HepG2 (cell line): Measurements from ENCODE around the gene CYP19A1. TPM values are rescaled to one million over a fixed set of nuclear protein-coding genes. Genes with fewer than 3 reads are reported as not detected.

ENCODE experiments used
- ATAC-seq: fragments of 200-7000 bp; cut with Tn5 transposase; 3 replicates; pipeline ENCODE4 v1.9.1; 2020; ENCODE audit warnings: mild to moderate bottlenecking, moderate library complexity
- BruUV-seq: library from RNA; stranded (reverse); fragments of 400-500 nt; replicated peaks from 2 replicates; lab custom pipeline; 2021; lab: Mats Ljungman, UMichigan
- CTCF ChIA-PET: fragments of 300-600 bp; formaldehyde crosslinking; extraction: SDS; loops from one replicate; lab custom pipeline; 2021; ENCODE audit warnings: low total read pairs, inconsistent platforms, low intra/inter-chr PET ratio; lab: Yijun Ruan, JAX
- POLR2A ChIA-PET: fragments of 350-600 bp; sonication (Branson Sonifier 250); formaldehyde crosslinking; loops from one replicate; lab custom pipeline; 2020; ENCODE audit warnings: antibody characterized with exemption, inconsistent platforms; lab: Yijun Ruan, JAX
- DNase-seq: peaks from one replicate; pipeline ENCODE4 v3.0.0-alpha.2; 2015; ENCODE audit warnings: low spot score
- FAIRE-seq: peaks from 3 replicates; lab custom pipeline; 2011; peaks lifted over from hg19 to GRCh38; lab: Jason Lieb, UNC
- H2AFZ ChIP-seq: one replicate; pipeline ENCODE4 v1.6.1; 2011; ENCODE audit warnings: low read length, inconsistent platforms
- H3K27ac ChIP-seq: fragments of 300-600 bp; 3 replicates; pipeline ENCODE4 v1.8.0; 2011; ENCODE audit warnings: mixed run types, mild to moderate bottlenecking, mixed read lengths, low read length, inconsistent platforms; ENCODE audit not compliant: insufficient read depth; ENCODE audit errors: extremely low read length
- H3K27me3 ChIP-seq, 2 experiments: fragments of 200-600 bp in 1 of 2; 2 replicates in 1 of 2; 3 replicates in 1 of 2; pipeline versions ENCODE4 v1.6.0 to v1.8.0; 2011; ENCODE audit warnings: low read length in 2 of 2, mild to moderate bottlenecking in 2 of 2, moderate library complexity in 2 of 2, inconsistent platforms in 1 of 2; ENCODE audit not compliant: insufficient read depth in 2 of 2, control insufficient read depth in 1 of 2
- H3K36me3 ChIP-seq, 2 experiments: fragments of 200-600 bp in 1 of 2; replicated peaks in 1 of 2; 2 replicates in 1 of 2; 3 replicates in 1 of 2; pipeline versions ENCODE4 v1.5.1 to v1.8.0; 2011; ENCODE audit warnings: low read length in 2 of 2, inconsistent platforms in 1 of 2; ENCODE audit not compliant: insufficient read depth in 2 of 2, control insufficient read depth in 1 of 2
- H3K4me1 ChIP-seq: 2 replicates; pipeline ENCODE4 v1.5.1; 2012; ENCODE audit warnings: low read length, inconsistent platforms; ENCODE audit not compliant: insufficient read depth
- H3K4me2 ChIP-seq: 2 replicates; pipeline ENCODE4 v1.6.0; 2011; ENCODE audit warnings: low read depth, low read length, inconsistent platforms
- H3K4me3 ChIP-seq, 3 experiments: fragments of 200-600 bp in 1 of 3; sonication (generic), shearing (Covaris generic) in 1 of 3; replicated peaks in 1 of 3; 2 replicates each; pipeline ENCODE4 v1.5.1; 2011 to 2016; ENCODE audit warnings: low read length in 3 of 3, inconsistent platforms in 2 of 3, low read depth in 2 of 3, mild to moderate bottlenecking in 2 of 3, control low read depth in 1 of 3, mixed read lengths in 1 of 3; ENCODE audit not compliant: insufficient read depth in 1 of 3
- H3K79me2 ChIP-seq: one replicate; pipeline ENCODE4 v1.6.1; 2011; ENCODE audit warnings: low read length, inconsistent platforms; ENCODE audit not compliant: insufficient read depth
- H3K9ac ChIP-seq: 2 replicates; pipeline ENCODE4 v1.6.0; 2011; ENCODE audit warnings: mild to moderate bottlenecking, low read depth, low read length, inconsistent platforms; ENCODE audit not compliant: insufficient read depth
- H3K9me3 ChIP-seq: 2 replicates; pipeline ENCODE4 v1.5.1; 2012; ENCODE audit warnings: mild to moderate bottlenecking, low read length
- H4K20me1 ChIP-seq: 2 replicates; pipeline ENCODE4 v1.6.0; 2011; ENCODE audit warnings: inconsistent platforms, mild to moderate bottlenecking, low read length, moderate library complexity; ENCODE audit not compliant: insufficient read depth
- BCL3 ChIP-seq: sonication (generic); formaldehyde crosslinking; IDR thresholded peaks from 2 replicates; pipeline ENCODE4 v1.5.1; 2020; ENCODE audit warnings: mild to moderate bottlenecking, missing genetic modification reagents, moderate library complexity
- FOSL2 ChIP-seq: sonication (generic); formaldehyde crosslinking; IDR thresholded peaks from 2 replicates; pipeline ENCODE4 v1.4.0; 2020; ENCODE audit warnings: missing genetic modification reagents
- HBP1 ChIP-seq: IDR thresholded peaks from 2 replicates; pipeline ENCODE4 v1.6.1; 2016; ENCODE audit warnings: low read depth, control low read depth
- ISL2 ChIP-seq: sonication (generic); formaldehyde crosslinking; IDR thresholded peaks from 2 replicates; pipeline ENCODE4 v1.5.0; 2020; ENCODE audit warnings: missing genetic modification reagents
- JARID2 ChIP-seq: sonication (generic); formaldehyde crosslinking; IDR thresholded peaks from 2 replicates; pipeline ENCODE4 v1.8.1; 2023; ENCODE audit warnings: missing genetic modification reagents, inconsistent platforms; ENCODE audit not compliant: insufficient replicate concordance
- PHF8 ChIP-seq: sonication (generic); formaldehyde crosslinking; IDR thresholded peaks from 2 replicates; pipeline ENCODE4 v1.5.0; 2020; ENCODE audit warnings: missing genetic modification reagents
- SIN3A ChIP-seq: IDR thresholded peaks from 2 replicates; pipeline ENCODE4 v1.6.1; 2011; ENCODE audit warnings: low read depth, mild to moderate bottlenecking, control low read depth, low read length, borderline replicate concordance
- SMC3 ChIP-seq: IDR thresholded peaks from 2 replicates; pipeline ENCODE4 v1.6.1; 2011; ENCODE audit warnings: low read length, improper control_type of control experiment
- SP1 ChIP-seq, 2 experiments: fragments of 450-650 bp in 1 of 2; sonication (generic) in 1 of 2; formaldehyde crosslinking in 1 of 2; IDR thresholded peaks; 2 replicates each; pipeline versions ENCODE4 v1.4.0 to v1.6.1; 2016 to 2020; ENCODE audit warnings: missing genetic modification reagents in 1 of 2
- SRSF4 ChIP-seq: fragments of 200-400 bp; formaldehyde crosslinking; IDR thresholded peaks from one replicate; pipeline ENCODE4 v1.6.1; 2018; ENCODE audit warnings: mild to moderate bottlenecking, low read depth, low read length, moderate library complexity; ENCODE audit not compliant: poor library complexity, severe bottlenecking
- TBX3 ChIP-seq: fragments of 450-650 bp; IDR thresholded peaks from 2 replicates; pipeline ENCODE4 v1.6.1; 2017; ENCODE audit warnings: antibody characterized with exemption, mild to moderate bottlenecking, inconsistent platforms, borderline replicate concordance
- ZFP36L1 ChIP-seq: sonication (generic); formaldehyde crosslinking; IDR thresholded peaks from 2 replicates; pipeline ENCODE4 v1.8.0; 2022; ENCODE audit warnings: mild to moderate bottlenecking, missing genetic modification reagents, moderate library complexity
- ZNF737 ChIP-seq: sonication (generic); formaldehyde crosslinking; IDR thresholded peaks from 2 replicates; pipeline ENCODE4 v1.5.0; 2020; ENCODE audit warnings: missing genetic modification reagents, mild to moderate bottlenecking, borderline replicate concordance
- ZNF891 ChIP-seq: sonication (generic); formaldehyde crosslinking; IDR thresholded peaks from 2 replicates; pipeline ENCODE4 v1.5.0; 2020; ENCODE audit warnings: mild to moderate bottlenecking, missing genetic modification reagents
- ZSCAN22 ChIP-seq: sonication (generic); formaldehyde crosslinking; IDR thresholded peaks from 2 replicates; pipeline ENCODE4 v1.4.0; 2020; ENCODE audit warnings: mild to moderate bottlenecking, missing genetic modification reagents
- ZZZ3 ChIP-seq: sonication (generic); formaldehyde crosslinking; IDR thresholded peaks from 2 replicates; pipeline ENCODE4 v1.4.0; 2020; ENCODE audit warnings: missing genetic modification reagents, mild to moderate bottlenecking, borderline replicate concordance
- in situ Hi-C: cut with HindIII; loops from 2 replicates; pipeline ENCODE4 v1.10.0; 2017; ENCODE audit warnings: low pct_unique_long_range_greater_than_20kb; ENCODE audit not compliant: extremely low pct_ligation_motif_present
- intact Hi-C: fragments of 100-400 bp; cut with micrococcal nuclease; formaldehyde crosslinking; loops from one replicate; pipeline ENCODE4 v1.10.0; 2022; ENCODE audit not compliant: unreplicated experiment
- polyA plus RNA-seq, 8 experiments: library from polyadenylated mRNA; depleted of rRNA in 3 of 8; stranded (reverse) in 7 of 8; unstranded in 1 of 8; fragments of >200 nt; fragmentation: Illumina TruSeq in 4 of 8; extraction: Trizol in 4 of 8; gene quantifications; 2 replicates each; pipeline versions ENCODE4 v1.2.1 to v1.2.3, GENCODE V29; 2011 to 2016; ENCODE audit warnings: low read depth in 4 of 8, missing spikeins in 1 of 8, mixed read lengths in 1 of 8; ENCODE audit not compliant: insufficient read depth in 1 of 8
- total RNA-seq, 5 experiments: library from RNA; depleted of rRNA; stranded (reverse); fragments of >200 nt; fragmentation: Illumina TruSeq; extraction: Trizol; gene quantifications; 2 replicates each; pipeline ENCODE4 v1.2.3, GENCODE V29; 2016; ENCODE audit warnings: low read depth in 1 of 5
- TF ChIP-seq, protein P1 (sequence below): sonication (generic); formaldehyde crosslinking; IDR thresholded peaks from 2 replicates; pipeline ENCODE4 v1.8.1; 2023; ENCODE audit warnings: missing genetic modification reagents, mild to moderate bottlenecking, borderline replicate concordance
- TF ChIP-seq, protein P2 (sequence below): sonication (generic); formaldehyde crosslinking; IDR thresholded peaks from 2 replicates; pipeline ENCODE4 v1.5.0; 2020; ENCODE audit warnings: missing genetic modification reagents, mild to moderate bottlenecking, borderline replicate concordance
- TF ChIP-seq, protein P3 (sequence below): IDR thresholded peaks from 2 replicates; pipeline ENCODE4 v1.6.1; 2016; ENCODE audit warnings: control low read depth

CYP19A1 gene
- total and polyA plus RNA-seq, 2 of the 13 experiments (the other 11 are each of a cell fraction or from before 2014, with no cell fraction given): 10.9 to 23.0 TPM

DNA sequence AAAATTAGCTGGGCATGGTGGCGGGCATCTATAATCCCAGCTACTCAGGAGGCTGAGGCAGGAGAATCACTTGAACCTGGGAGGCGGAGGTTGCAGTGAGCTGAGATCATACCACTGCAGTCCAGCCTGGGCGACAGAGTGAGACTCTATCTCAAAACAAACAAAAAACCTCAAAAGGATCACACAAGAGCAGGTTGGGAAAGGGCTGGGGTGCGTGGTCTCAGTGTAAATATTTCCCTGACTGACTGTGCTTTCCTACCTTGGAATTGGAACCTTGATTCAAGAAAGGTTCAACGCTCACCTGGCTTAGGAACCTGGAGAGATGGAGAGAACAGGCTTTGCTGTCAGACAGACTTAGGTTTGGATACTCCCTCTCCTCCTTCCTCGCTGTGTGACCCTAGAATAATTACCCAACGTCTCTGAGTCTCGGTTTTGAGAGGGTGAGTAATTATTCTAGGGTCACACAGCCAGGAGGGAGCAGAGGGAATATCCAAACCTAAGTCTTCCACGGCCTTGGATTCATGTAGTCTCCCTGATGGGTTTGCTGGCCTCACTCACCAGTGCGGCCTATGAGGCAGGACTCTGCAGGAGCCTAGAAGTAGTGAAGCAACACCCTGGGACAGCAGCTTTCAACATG, 24.6 kb downstream of the CYP19A1 start (continued):
- no peak for TF ChIP-seq SRSF4

GRCh38 chr15:51313074-51313393, 25.4 kb downstream of the CYP19A1 start:
- Histone ChIP-seq H3K36me3 (peaks cover 0 to 4% of the 10 kb centered on the region in 2 experiments; a peak in 2 of 5 replicates), H4K20me1 (no peaks in the 10 kb centered on the region), H3K79me2 (peaks cover 4% of the 10 kb centered on the region), H2AFZ (no peak overlapping the region), H3K4me2 (peak overlapping the region; percentile 76), H3K9me3 (no peaks in the 10 kb centered on the region), H3K27ac (peak overlapping the region; percentile 91), H3K4me3 (peak overlapping the region in 1 of 3 experiments; percentile 50; a peak in 1 of 6 replicates), H3K27me3 (no peaks in the 10 kb centered on the region), H3K4me1 (peaks cover 88% of the 10 kb centered on the region), H3K9ac (peak overlapping the region; percentile 68)
- DNase-seq (peak; percentile 68), FAIRE-seq (no peak), ATAC-seq (no peak)
- intact Hi-C loops (loop anchor here (1.0 kb wide), 1 partner anchor 26 kb away; no protein-coding TSS in a partner anchor), in situ Hi-C loops (no loop called here)
- no TSS peak for BruUV-seq
- ChIA-PET CTCF (no interaction called here), POLR2A (interaction anchor here (0.8 to 3.1 kb wide), 4 partner anchors 14 to 26 kb away, joined by 3 to 19 read pairs (median 4); no protein-coding TSS in a partner anchor)
- no peak for TF ChIP-seq PHF8
- TF ChIP-seq ZNF737: no peak
- peak; percentile 76 for TF ChIP-seq FOSL2 (CRISPR knock-in tag)
- no peak for TF ChIP-seq ZSCAN22 (CRISPR knock-in tag)
- TF ChIP-seq BCL3 (CRISPR knock-in tag): no peak
- TF ChIP-seq ZZZ3 (CRISPR knock-in tag): no peak
- peak; percentile 3; the same call in 1 of the 2 replicates for TF ChIP-seq ZFP36L1 (CRISPR knock-in tag)
- TF ChIP-seq SIN3A: no peak
- TF ChIP-seq TBX3: no peak
- TF ChIP-seq, protein P1, sequence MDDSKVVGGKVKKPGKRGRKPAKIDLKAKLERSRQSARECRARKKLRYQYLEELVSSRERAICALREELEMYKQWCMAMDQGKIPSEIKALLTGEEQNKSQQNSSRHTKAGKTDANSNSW (CRISPR knock-in tag): no peak
- TF ChIP-seq SRSF4: no peak
- TF ChIP-seq, protein P2, sequence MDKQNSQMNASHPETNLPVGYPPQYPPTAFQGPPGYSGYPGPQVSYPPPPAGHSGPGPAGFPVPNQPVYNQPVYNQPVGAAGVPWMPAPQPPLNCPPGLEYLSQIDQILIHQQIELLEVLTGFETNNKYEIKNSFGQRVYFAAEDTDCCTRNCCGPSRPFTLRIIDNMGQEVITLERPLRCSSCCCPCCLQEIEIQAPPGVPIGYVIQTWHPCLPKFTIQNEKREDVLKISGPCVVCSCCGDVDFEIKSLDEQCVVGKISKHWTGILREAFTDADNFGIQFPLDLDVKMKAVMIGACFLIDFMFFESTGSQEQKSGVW (CRISPR knock-in tag): no peak
- no peak for TF ChIP-seq HBP1 (CRISPR knock-in tag)
- TF ChIP-seq SP1 (IDR thresholded peaks at IDR 0.05): no peak
- TF ChIP-seq SP1 (CRISPR knock-in tag; IDR thresholded peaks at IDR 0.05): no peak
- no peak for TF ChIP-seq ISL2 (CRISPR knock-in tag)
- no peak for TF ChIP-seq SMC3
- TF ChIP-seq, protein P3, sequence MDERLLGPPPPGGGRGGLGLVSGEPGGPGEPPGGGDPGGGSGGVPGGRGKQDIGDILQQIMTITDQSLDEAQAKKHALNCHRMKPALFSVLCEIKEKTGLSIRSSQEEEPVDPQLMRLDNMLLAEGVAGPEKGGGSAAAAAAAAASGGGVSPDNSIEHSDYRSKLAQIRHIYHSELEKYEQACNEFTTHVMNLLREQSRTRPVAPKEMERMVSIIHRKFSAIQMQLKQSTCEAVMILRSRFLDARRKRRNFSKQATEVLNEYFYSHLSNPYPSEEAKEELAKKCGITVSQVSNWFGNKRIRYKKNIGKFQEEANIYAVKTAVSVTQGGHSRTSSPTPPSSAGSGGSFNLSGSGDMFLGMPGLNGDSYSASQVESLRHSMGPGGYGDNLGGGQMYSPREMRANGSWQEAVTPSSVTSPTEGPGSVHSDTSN (CRISPR knock-in tag): no peak
- no peak for TF ChIP-seq JARID2 (CRISPR knock-in tag)
- no peak for TF ChIP-seq ZNF891 (CRISPR knock-in tag)
